Glutamatergic neuron (in vitro differentiated cells): ENCODE results near the gene MYOF. TPM values are rescaled to one million over a fixed set of nuclear protein-coding genes. Genes with fewer than 3 reads are reported as not detected.

ENCODE experiments used
- DNase-seq: peaks from one replicate; pipeline ENCODE4 v3.0.0; 2022
- H3K27ac Mint-ChIP-seq: one replicate; pipeline ENCODE4 v1.8.0; 2020; ENCODE audit warnings: mild to moderate bottlenecking, mixed read lengths, inconsistent platforms; ENCODE audit not compliant: unreplicated experiment
- H3K27me3 Mint-ChIP-seq: one replicate; pipeline ENCODE4 v1.8.0; 2020; ENCODE audit warnings: mild to moderate bottlenecking, moderate library complexity, mixed read lengths, inconsistent platforms; ENCODE audit not compliant: unreplicated experiment
- H3K36me3 Mint-ChIP-seq: one replicate; pipeline ENCODE4 v1.8.0; 2020; ENCODE audit warnings: mild to moderate bottlenecking, mixed read lengths, inconsistent platforms; ENCODE audit not compliant: unreplicated experiment
- H3K4me1 Mint-ChIP-seq: one replicate; pipeline ENCODE4 v1.8.0; 2020; ENCODE audit warnings: mild to moderate bottlenecking, low read depth, mixed read lengths, inconsistent platforms; ENCODE audit not compliant: unreplicated experiment
- H3K4me3 Mint-ChIP-seq: one replicate; pipeline ENCODE4 v1.8.0; 2020; ENCODE audit warnings: mild to moderate bottlenecking, mixed read lengths, inconsistent platforms; ENCODE audit not compliant: unreplicated experiment
- H3K9me3 Mint-ChIP-seq: one replicate; pipeline ENCODE4 v1.8.0; 2020; ENCODE audit warnings: mild to moderate bottlenecking, moderate library complexity, mixed read lengths, inconsistent platforms; ENCODE audit not compliant: unreplicated experiment
- CTCF ChIP-seq: fragments of 200-600 bp; sonication (generic); IDR thresholded peaks from one replicate; pipeline ENCODE4 v1.5.0; 2021; ENCODE audit not compliant: partially characterized antibody, unreplicated experiment
- total RNA-seq: library from RNA; stranded (reverse); fragmentation: NEBNext Ultra II Directional; extraction: Animal tissue kit (Norgen Biotek cat#: 25700); gene quantifications from one replicate; pipeline ENCODE4 v1.2.1, GENCODE V29; 2021; ENCODE audit not compliant: unreplicated experiment

The MYOF gene
- total RNA-seq, 1 donor from 2014 or later = 0.42 TPM

DNA sequence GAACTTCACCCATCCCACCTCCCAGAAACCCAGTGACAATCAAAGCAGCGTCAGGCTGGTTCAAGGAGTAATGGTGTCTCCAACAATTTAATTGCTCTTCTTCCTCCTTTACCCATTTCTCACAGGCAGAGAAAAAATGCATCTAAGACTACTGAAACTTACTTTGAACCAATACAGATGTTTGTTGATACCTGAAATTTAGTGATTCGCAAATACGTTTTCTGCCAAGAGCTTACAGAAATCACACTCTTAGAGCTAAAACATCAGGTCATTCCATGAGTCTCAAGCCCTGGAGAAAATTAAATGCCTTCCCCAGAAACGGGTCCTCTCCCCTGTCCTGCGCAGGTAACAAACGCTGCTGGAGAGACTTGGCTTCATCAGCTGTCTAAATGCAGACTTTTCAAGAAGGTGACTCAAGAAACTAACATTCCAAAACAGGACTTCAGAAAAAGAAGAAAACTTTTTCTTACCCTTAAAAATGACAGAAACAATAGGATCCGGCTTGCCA is 443 bp downstream of the MYOF start:
- DNase-seq = no peak
- H3K9me3 Mint-ChIP-seq = no peaks in the 10 kb centered on the region
- no peaks in the 10 kb centered on the region for H3K36me3 Mint-ChIP-seq
- no peak overlapping the region for H3K27ac Mint-ChIP-seq
- TF ChIP-seq CTCF = no peak
- H3K27me3 Mint-ChIP-seq = no peaks in the 10 kb centered on the region
- no peaks in the 10 kb centered on the region for H3K4me1 Mint-ChIP-seq
- peak overlapping the region; percentile 81 for H3K4me3 Mint-ChIP-seq

DNA sequence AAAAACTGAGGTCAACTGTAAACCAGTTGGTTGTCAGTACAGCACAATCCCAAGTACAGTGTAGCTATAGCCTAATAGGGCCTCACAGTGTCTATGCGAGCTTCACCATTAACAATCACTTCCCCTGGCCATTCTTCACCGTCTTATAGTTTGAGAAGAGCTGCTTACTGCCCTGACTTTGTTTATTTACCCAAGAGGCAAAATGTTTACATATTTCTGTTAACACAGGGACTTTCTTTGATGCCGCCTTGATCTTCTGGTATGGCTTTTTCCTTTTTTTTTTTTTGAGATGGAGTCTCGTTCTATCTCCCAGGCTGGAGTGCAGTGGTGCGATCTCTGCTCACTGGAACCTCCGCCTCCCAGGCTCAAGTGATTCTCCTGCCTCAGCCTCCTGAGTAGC is 3.3 kb downstream of the MYOF start:
- Mint-ChIP-seq H3K36me3 (no peaks in the 10 kb centered on the region), H3K4me3 (no peak overlapping the region), H3K27me3 (no peaks in the 10 kb centered on the region), H3K4me1 (no peaks in the 10 kb centered on the region), H3K9me3 (no peaks in the 10 kb centered on the region), H3K27ac (no peak overlapping the region)
- DNase-seq = no peak
- TF ChIP-seq CTCF = no peak

- Mint-ChIP-seq H3K27ac (no peak overlapping the region), H3K27me3 (no peaks in the 10 kb centered on the region), H3K36me3 (no peaks in the 10 kb centered on the region), H3K4me1 (no peaks in the 10 kb centered on the region), H3K4me3 (no peak overlapping the region), H3K9me3 (no peaks in the 10 kb centered on the region)
- DNase-seq = no peak
- TF ChIP-seq CTCF = no peak
Observed at GRCh38 chr10:93476756-93477155, 5.4 kb downstream of the MYOF start.

GRCh38 chr10:93475871-93476270 is 6.3 kb downstream of the MYOF start:
- TF ChIP-seq CTCF = no peak
- H3K27ac Mint-ChIP-seq = no peak overlapping the region

GRCh38 chr10:93475227-93475626 is 6.9 kb downstream of the MYOF start:
- no peaks in the 10 kb centered on the region for H3K36me3 Mint-ChIP-seq
- no peaks in the 10 kb centered on the region for H3K9me3 Mint-ChIP-seq
- H3K27me3 Mint-ChIP-seq = no peaks in the 10 kb centered on the region
- no peaks in the 10 kb centered on the region for H3K4me1 Mint-ChIP-seq
- TF ChIP-seq CTCF = no peak
- DNase-seq = no peak
- no peak overlapping the region for H3K27ac Mint-ChIP-seq
- H3K4me3 Mint-ChIP-seq = no peak overlapping the region

More at GRCh38 chr10:93475871-93476270, 6.3 kb downstream of the MYOF start:
- no peak overlapping the region for H3K4me3 Mint-ChIP-seq
- no peak for DNase-seq
- no peaks in the 10 kb centered on the region for H3K36me3 Mint-ChIP-seq
- no peaks in the 10 kb centered on the region for H3K9me3 Mint-ChIP-seq
- H3K4me1 Mint-ChIP-seq = no peaks in the 10 kb centered on the region
- H3K27me3 Mint-ChIP-seq = no peaks in the 10 kb centered on the region
